Naive thymus-derived CD4-positive, alpha-beta T cell (primary cell): ENCODE data around the gene FOXP2. TPM values are rescaled to one million over a fixed set of nuclear protein-coding genes. Genes with fewer than 3 reads are reported as not detected.

ENCODE experiments used
- ATAC-seq: fragments of 150-1000 bp; cut with Tn5 transposase; 2 replicates; pipeline ENCODE4 v1.10.0; 2021; ENCODE audit warnings: mild to moderate bottlenecking, moderate library complexity
- CTCF ChIA-PET: fragments of 350-600 bp; sonication (Branson Sonifier 250); formaldehyde crosslinking; loops from one replicate; lab custom pipeline; 2021; ENCODE audit warnings: antibody characterized with exemption; lab: Charles Lee
- POLR2A ChIA-PET: fragments of 350-600 bp; sonication (Branson Sonifier 250); formaldehyde crosslinking; loops from one replicate; lab custom pipeline; 2021; ENCODE audit warnings: antibody characterized with exemption, inconsistent platforms; lab: Charles Lee
- DNase-seq, 9 donors: peaks; one replicate each; pipeline versions ENCODE4 v3.0.0 to v3.0.0-alpha.2; 2020 to 2022; ENCODE audit warnings: mixed read lengths in 1 of 9
- H3K27ac ChIP-seq: one replicate; pipeline ENCODE4 v1.7.0; 2013; ENCODE audit warnings: mild to moderate bottlenecking, low read depth, low read length, moderate library complexity
- H3K27me3 ChIP-seq, 2 donors: one replicate each; pipeline ENCODE4 v1.7.0; 2013; ENCODE audit warnings: low read length in 2 of 2, mild to moderate bottlenecking in 2 of 2, moderate library complexity in 2 of 2; ENCODE audit not compliant: control insufficient read depth in 2 of 2, insufficient read depth in 2 of 2
- H3K36me3 ChIP-seq, 3 experiments: 1 replicate in 2 of 3; 2 replicates in 1 of 3; pipeline ENCODE4 v1.7.0; 2013; ENCODE audit warnings: low read length in 3 of 3, mild to moderate bottlenecking in 3 of 3, moderate library complexity in 1 of 3; ENCODE audit not compliant: insufficient read depth in 3 of 3, control insufficient read depth in 2 of 3
- H3K4me1 ChIP-seq, 2 donors: one replicate each; pipeline ENCODE4 v1.7.0; 2013; ENCODE audit warnings: low read length in 2 of 2, mild to moderate bottlenecking in 2 of 2, moderate library complexity in 1 of 2; ENCODE audit not compliant: control insufficient read depth in 2 of 2, insufficient read depth in 2 of 2
- H3K4me3 ChIP-seq: 2 replicates; pipeline ENCODE4 v1.7.0; 2013; ENCODE audit warnings: mild to moderate bottlenecking, low read length
- H3K9me3 ChIP-seq, 3 experiments: 1 replicate in 2 of 3; 2 replicates in 1 of 3; pipeline ENCODE4 v1.7.0; 2013; ENCODE audit warnings: low read length in 3 of 3; ENCODE audit not compliant: control insufficient read depth in 2 of 3
- H3K27ac Mint-ChIP-seq, 9 donors: one replicate each; pipeline ENCODE4 v1.8.0; 2020 to 2022; ENCODE audit warnings: mixed read lengths in 9 of 9, mild to moderate bottlenecking in 8 of 9, moderate library complexity in 5 of 9, inconsistent platforms in 2 of 9
- H3K27me3 Mint-ChIP-seq, 5 donors: one replicate each; pipeline ENCODE4 v1.8.0; 2021 to 2022; ENCODE audit warnings: mixed read lengths in 5 of 5, mild to moderate bottlenecking in 1 of 5
- H3K36me3 Mint-ChIP-seq, 5 donors: one replicate each; pipeline ENCODE4 v1.8.0; 2020 to 2022; ENCODE audit warnings: mixed read lengths in 5 of 5, mild to moderate bottlenecking in 3 of 5, inconsistent platforms in 1 of 5
- H3K4me1 Mint-ChIP-seq, 7 donors: one replicate each; pipeline ENCODE4 v1.8.0; 2020 to 2022; ENCODE audit warnings: mixed read lengths in 7 of 7, mild to moderate bottlenecking in 3 of 7, inconsistent platforms in 1 of 7
- H3K4me3 Mint-ChIP-seq, 10 donors: one replicate each; pipeline ENCODE4 v1.8.0; 2020 to 2022; ENCODE audit warnings: mild to moderate bottlenecking in 10 of 10, mixed read lengths in 10 of 10, moderate library complexity in 6 of 10, inconsistent platforms in 2 of 10
- H3K9me3 Mint-ChIP-seq, 11 donors: one replicate each; pipeline ENCODE4 v1.8.0; 2020 to 2022; ENCODE audit warnings: mixed read lengths in 11 of 11, mild to moderate bottlenecking in 4 of 11, inconsistent platforms in 1 of 11, moderate library complexity in 1 of 11
- intact Hi-C, 2 donors: fragments of 100-400 bp; cut with micrococcal nuclease; formaldehyde crosslinking; loops; one replicate each; pipeline ENCODE4 v1.15.1; 2023
- polyA plus RNA-seq, 2 donors: library from polyadenylated mRNA; unstranded; fragments of 300-500 nt; fragmentation: Illumina TruSeq; gene quantifications; one replicate each; pipeline ENCODE4 v1.2.3, GENCODE V29; 2021
- total RNA-seq, 6 experiments: library from RNA in 5 of 6; stranded (reverse) in 5 of 6; gene quantifications; 1 replicate in 5 of 6; 2 replicates in 1 of 6; pipeline ENCODE4 v1.2.3 and lab custom pipeline; 2021 to 2026

Gene FOXP2
- total and polyA plus RNA-seq, 7 experiments from 2014 or later: not detected

- POLR2A ChIA-PET: no interaction called here
- no peak overlapping the region for H3K4me3 ChIP-seq
- no peak overlapping the region for H3K27ac ChIP-seq
- Mint-ChIP-seq H3K27ac (no peak overlapping the region), H3K36me3 (no peaks in the 10 kb centered on the region), H3K9me3 (peaks cover 0 to 1% (median 0%) of the 10 kb centered on the region in 11 donors), H3K4me1 (no peaks in the 10 kb centered on the region), H3K4me3 (no peak overlapping the region), H3K27me3 (peaks cover 0 to 4% (median 0%) of the 10 kb centered on the region in 5 donors)
- H3K4me1 ChIP-seq: no peaks in the 10 kb centered on the region
- no peaks in the 10 kb centered on the region for H3K36me3 ChIP-seq
- no peak for DNase-seq
- CTCF ChIA-PET: no interaction called here
- no peaks in the 10 kb centered on the region for H3K27me3 ChIP-seq
- H3K9me3 ChIP-seq: no peaks in the 10 kb centered on the region
- intact Hi-C loops: no loop called here
- ATAC-seq: no peak
Measured at GRCh38 chr7:114422507-114423501, 8.2 kb downstream of the FOXP2 start.

GRCh38 chr7:114426382-114426781 lies 11.8 kb downstream of the FOXP2 start:
- Mint-ChIP-seq H3K4me3 (no peak overlapping the region), H3K9me3 (no peaks in the 10 kb centered on the region), H3K4me1 (no peaks in the 10 kb centered on the region), H3K27me3 (peaks cover 0 to 4% (median 0%) of the 10 kb centered on the region in 5 donors), H3K27ac (no peak overlapping the region), H3K36me3 (no peaks in the 10 kb centered on the region)
- no peak for ATAC-seq
- POLR2A ChIA-PET: no interaction called here
- H3K36me3 ChIP-seq: no peaks in the 10 kb centered on the region
- no peaks in the 10 kb centered on the region for H3K27me3 ChIP-seq
- DNase-seq: no peak
- CTCF ChIA-PET: no interaction called here
- H3K9me3 ChIP-seq: no peaks in the 10 kb centered on the region
- H3K4me3 ChIP-seq: no peak overlapping the region
- H3K27ac ChIP-seq: no peak overlapping the region
- no peaks in the 10 kb centered on the region for H3K4me1 ChIP-seq
- intact Hi-C loops: no loop called here

GRCh38 chr7:114426824-114427223 lies 12.2 kb downstream of the FOXP2 start:
- no peak overlapping the region for H3K4me3 Mint-ChIP-seq
- Histone ChIP-seq H3K27me3 (no peaks in the 10 kb centered on the region), H3K36me3 (no peaks in the 10 kb centered on the region), H3K4me1 (no peaks in the 10 kb centered on the region), H3K4me3 (no peak overlapping the region), H3K9me3 (no peaks in the 10 kb centered on the region), H3K27ac (no peak overlapping the region)
- H3K27me3 Mint-ChIP-seq: peaks cover 0 to 4% (median 0%) of the 10 kb centered on the region in 5 donors
- ChIA-PET CTCF (no interaction called here), POLR2A (no interaction called here)
- DNase-seq: no peak
- intact Hi-C loops: no loop called here
- H3K4me1 Mint-ChIP-seq: no peaks in the 10 kb centered on the region
- H3K27ac Mint-ChIP-seq: no peak overlapping the region
- H3K9me3 Mint-ChIP-seq: no peaks in the 10 kb centered on the region
- no peaks in the 10 kb centered on the region for H3K36me3 Mint-ChIP-seq
- no peak for ATAC-seq

- DNase-seq (no peak), ATAC-seq (no peak)
- POLR2A ChIA-PET: no interaction called here
- Mint-ChIP-seq H3K27me3 (peaks cover 0 to 4% (median 0%) of the 10 kb centered on the region in 5 donors), H3K9me3 (no peaks in the 10 kb centered on the region), H3K27ac (no peak overlapping the region), H3K4me3 (no peak overlapping the region), H3K4me1 (no peaks in the 10 kb centered on the region), H3K36me3 (no peaks in the 10 kb centered on the region)
- H3K36me3 ChIP-seq: no peaks in the 10 kb centered on the region
- H3K9me3 ChIP-seq: no peaks in the 10 kb centered on the region
- no peak overlapping the region for H3K4me3 ChIP-seq
- H3K27ac ChIP-seq: no peak overlapping the region
- no peaks in the 10 kb centered on the region for H3K27me3 ChIP-seq
- CTCF ChIA-PET: no interaction called here
- no peaks in the 10 kb centered on the region for H3K4me1 ChIP-seq
- intact Hi-C loops: no loop called here
Measured at GRCh38 chr7:114428211-114428610, 13.6 kb downstream of the FOXP2 start.

- Mint-ChIP-seq H3K4me1 (no peaks in the 10 kb centered on the region), H3K36me3 (no peaks in the 10 kb centered on the region), H3K27me3 (no peaks in the 10 kb centered on the region), H3K9me3 (peaks cover 0 to 4% (median 0%) of the 10 kb centered on the region in 11 donors), H3K4me3 (no peak overlapping the region), H3K27ac (no peak overlapping the region)
- Histone ChIP-seq H3K27ac (no peak overlapping the region), H3K4me3 (no peak overlapping the region), H3K36me3 (no peaks in the 10 kb centered on the region), H3K27me3 (no peaks in the 10 kb centered on the region), H3K9me3 (no peaks in the 10 kb centered on the region), H3K4me1 (no peaks in the 10 kb centered on the region)
- ChIA-PET CTCF (no interaction called here), POLR2A (no interaction called here)
- ATAC-seq: no peak
- intact Hi-C loops: no loop called here
- no peak for DNase-seq
Measured at GRCh38 chr7:114431189-114431588, 16.6 kb downstream of the FOXP2 start.

GRCh38 chr7:114432061-114432460 lies 17.4 kb downstream of the FOXP2 start:
- POLR2A ChIA-PET: no interaction called here
- H3K4me1 ChIP-seq: no peaks in the 10 kb centered on the region
- no peaks in the 10 kb centered on the region for H3K27me3 Mint-ChIP-seq

GRCh38 chr7:114432703-114433102 lies 18.1 kb downstream of the FOXP2 start:
- Mint-ChIP-seq H3K27me3 (no peaks in the 10 kb centered on the region), H3K27ac (no peak overlapping the region), H3K36me3 (no peaks in the 10 kb centered on the region), H3K4me3 (no peak overlapping the region), H3K9me3 (peaks cover 0 to 5% (median 0%) of the 10 kb centered on the region in 11 donors), H3K4me1 (no peaks in the 10 kb centered on the region)
- Histone ChIP-seq H3K27me3 (no peaks in the 10 kb centered on the region), H3K4me1 (no peaks in the 10 kb centered on the region), H3K4me3 (no peak overlapping the region), H3K9me3 (no peaks in the 10 kb centered on the region), H3K27ac (no peak overlapping the region), H3K36me3 (no peaks in the 10 kb centered on the region)
- CTCF ChIA-PET: no interaction called here
- intact Hi-C loops: no loop called here
- DNase-seq (no peak), ATAC-seq (no peak)
- POLR2A ChIA-PET: no interaction called here

More at GRCh38 chr7:114432061-114432460, 17.4 kb downstream of the FOXP2 start:
- Histone ChIP-seq H3K27me3 (no peaks in the 10 kb centered on the region), H3K36me3 (no peaks in the 10 kb centered on the region), H3K9me3 (no peaks in the 10 kb centered on the region), H3K27ac (no peak overlapping the region), H3K4me3 (no peak overlapping the region)
- CTCF ChIA-PET: no interaction called here
- DNase-seq: no peak
- H3K9me3 Mint-ChIP-seq: peaks cover 0 to 5% (median 0%) of the 10 kb centered on the region in 11 donors
- no peaks in the 10 kb centered on the region for H3K4me1 Mint-ChIP-seq
- intact Hi-C loops: no loop called here
- no peak overlapping the region for H3K4me3 Mint-ChIP-seq
- no peak overlapping the region for H3K27ac Mint-ChIP-seq
- ATAC-seq: no peak
- H3K36me3 Mint-ChIP-seq: no peaks in the 10 kb centered on the region
